HG02885 (cell line): Measurements from ENCODE around the gene FRMPD3.
"Not testable (repeated sequence)": the region's sequence is repeated elsewhere in the genome, so short reads cannot be mapped to it uniquely, and the experiment has no call there.

Experiments
- ATAC-seq: cut with Tn5 transposase; IDR thresholded peaks from one replicate; pipeline ENCODE4 v1.9.1; 2021; ENCODE audit warnings: mild to moderate bottlenecking; ENCODE audit not compliant: unreplicated experiment, poor library complexity

The FRMPD3 gene

DNA sequence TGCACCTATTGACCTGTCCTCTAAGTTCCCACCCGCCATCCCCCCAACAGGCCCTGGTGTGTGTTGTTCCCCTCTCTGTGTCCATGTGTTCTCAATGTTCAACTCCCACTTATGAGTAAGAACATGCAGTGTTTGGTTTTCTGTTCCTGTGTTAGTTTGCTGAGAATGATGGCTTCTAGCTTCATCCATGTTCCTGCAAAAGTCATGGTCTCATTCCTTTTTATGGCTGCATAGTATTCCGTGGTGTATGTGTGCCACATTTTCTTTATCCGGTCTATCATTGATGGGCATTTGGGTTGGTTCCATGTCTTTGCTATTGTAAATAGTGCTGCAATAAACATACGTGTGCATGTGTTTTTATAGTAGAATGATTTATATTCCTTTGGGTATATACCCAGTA, 22.0 kb downstream of the FRMPD3 start:
- not testable (repeated sequence) for ATAC-seq

DNA sequence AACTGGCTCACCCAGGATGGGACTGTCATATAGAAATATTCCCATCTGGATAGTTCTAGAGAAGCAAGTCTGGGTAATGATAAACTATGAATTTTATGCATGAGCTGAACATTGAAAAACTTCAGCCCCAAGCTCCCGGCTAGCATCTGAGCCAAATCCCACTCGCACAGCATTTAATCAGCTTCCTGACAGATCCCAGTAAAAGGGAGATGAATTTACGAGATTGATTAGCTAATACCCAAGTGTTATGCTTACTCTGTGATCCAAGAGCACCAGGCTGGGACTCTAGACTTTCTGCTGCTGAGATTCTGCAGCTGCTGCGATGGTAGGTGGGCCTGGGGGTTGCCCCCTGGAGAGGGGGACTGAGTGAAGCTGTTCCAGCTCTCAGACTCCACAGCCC, 28.0 kb downstream of the FRMPD3 start:
- no peak for ATAC-seq

DNA sequence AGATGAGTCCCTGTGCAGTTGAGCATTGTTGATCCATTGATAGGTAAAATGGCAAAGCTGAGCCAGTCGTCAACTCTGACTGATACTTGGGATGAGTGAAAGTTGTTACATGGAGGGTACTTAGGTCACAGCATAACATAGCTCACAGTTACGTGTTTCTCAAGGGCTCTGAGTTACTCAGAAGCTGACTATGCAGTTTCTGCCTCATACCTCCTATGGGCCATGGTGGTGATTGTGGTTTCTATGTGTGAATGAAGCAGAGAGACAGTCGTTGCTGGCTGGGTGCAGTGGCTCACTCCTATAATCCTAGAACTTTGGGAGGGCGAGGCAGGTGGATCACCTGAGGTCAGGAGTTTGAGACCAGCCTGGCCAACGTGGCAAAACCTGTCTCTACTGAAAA, 30.8 kb downstream of the FRMPD3 start:
- ATAC-seq, result no peak

DNA sequence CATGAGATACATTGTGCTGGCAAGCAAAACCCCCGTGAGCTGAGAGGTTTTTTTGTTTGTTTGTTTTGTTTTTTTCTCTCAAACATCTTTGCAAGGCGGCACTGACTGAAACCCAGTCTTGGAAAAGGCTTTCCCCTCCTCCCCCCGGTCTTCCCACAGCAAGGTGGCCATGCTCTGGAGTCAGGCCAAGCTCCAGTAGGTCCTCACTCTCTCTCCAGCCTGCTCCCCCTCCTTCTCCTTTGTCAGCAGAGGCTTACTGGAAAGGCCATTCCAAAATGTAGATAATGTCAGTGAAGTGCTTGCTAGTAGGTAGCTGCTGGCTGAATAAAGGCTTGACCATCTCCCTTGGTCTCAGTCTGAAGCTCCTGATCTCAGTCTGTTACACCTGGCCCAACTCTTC, 32.6 kb downstream of the FRMPD3 start:
- no peak for ATAC-seq

DNA sequence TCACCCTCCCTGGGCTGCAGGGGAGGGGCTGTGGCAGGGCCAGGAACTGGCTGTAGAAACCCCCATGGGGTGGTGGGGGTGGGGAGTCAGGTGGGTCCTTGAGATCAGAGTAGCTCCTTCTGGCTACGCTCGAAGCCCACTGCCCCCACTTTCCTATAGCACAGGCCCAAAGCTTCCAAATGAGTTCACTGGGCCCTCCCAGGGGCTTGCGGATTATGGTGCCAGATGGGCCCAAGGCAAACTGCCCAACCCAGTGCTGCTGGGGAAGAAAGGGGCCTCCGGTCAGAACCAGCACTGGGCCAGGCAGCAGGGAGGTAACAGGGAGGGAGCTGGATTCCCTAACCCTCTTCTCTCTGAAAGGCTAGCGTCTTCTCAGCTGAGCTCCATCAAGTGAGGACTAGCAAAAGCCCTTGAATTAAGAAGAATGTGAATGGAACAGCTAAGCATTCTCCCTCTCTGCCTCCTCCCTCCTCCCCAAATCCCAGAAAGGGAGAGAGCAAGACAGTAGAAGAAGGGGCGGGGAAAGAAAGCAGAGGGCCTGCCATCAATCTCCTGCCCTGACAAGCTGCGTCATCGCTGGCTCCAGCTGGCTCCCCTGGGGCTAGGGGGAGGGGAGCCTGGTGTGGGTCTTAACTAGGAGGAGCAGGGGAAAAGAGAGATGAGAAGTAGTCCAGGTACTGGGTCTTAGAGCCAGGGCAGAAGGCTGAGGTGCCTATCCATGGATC, 34.7 kb downstream of the FRMPD3 start:
- ATAC-seq, result no peak

DNA sequence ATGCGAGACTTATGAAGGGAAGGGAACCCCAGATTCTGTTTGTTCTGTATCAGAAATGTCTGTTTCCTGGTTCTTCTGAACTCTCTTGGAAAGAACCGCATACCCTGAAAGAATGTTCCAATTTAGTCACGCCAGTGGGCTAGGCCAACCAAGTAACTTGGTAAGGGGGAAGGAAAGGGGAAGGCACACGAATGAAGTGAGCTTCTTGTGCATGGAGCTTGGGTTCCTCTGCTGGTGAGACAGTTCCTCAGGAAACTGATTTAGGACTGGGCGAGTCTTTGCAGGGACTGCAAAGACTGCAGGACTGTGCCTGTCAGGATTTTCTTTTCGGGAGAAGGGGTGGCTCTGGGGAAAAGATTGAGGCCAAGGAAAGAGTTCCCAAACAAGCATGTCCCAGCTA, 35.6 kb downstream of the FRMPD3 start:
- no peak for ATAC-seq

DNA sequence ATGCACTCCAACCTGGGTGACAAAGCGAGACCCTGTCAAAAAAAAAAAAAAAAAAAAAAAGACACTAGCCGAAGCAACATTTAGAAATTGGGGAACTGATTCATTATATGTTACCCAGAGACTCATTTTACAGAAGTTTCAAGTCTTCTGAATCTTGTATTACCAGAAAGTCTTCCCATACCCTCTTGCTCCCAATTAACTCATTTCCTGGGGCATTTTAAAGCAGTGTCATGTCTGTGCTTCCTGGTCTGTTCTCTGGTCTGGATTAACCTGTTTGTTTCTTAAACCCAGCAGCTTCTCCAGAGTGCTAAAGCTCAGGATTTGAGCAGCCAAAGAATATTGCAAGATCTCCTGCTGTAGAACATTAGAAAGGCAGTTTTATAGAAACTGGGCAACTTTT, 43.7 kb downstream of the FRMPD3 start:
- ATAC-seq, result no peak

DNA sequence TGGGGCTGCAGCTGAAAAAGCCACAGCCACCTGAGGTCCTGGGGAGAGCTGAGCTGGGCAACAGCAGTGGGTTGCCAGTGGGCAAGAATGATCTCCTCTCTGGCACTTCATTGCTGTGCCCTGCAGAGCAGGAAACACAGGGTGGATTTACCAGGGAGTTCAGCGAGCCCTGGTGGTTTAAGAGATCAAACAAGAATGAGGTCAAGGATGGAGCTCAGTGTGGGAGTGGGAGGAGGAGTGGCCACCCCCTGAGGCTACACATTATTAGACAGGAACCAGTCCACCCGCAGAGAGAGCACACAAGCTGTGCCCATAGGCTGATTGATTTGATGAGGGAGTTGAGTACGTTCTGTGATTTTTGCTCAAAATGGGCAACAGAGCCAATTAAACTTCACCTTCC, 47.3 kb downstream of the FRMPD3 start:
- no peak for ATAC-seq
